PFSK-1 (cell line): ENCODE data around the gene LSAMP.

Source experiments
- POLR2AphosphoS5 ChIP-seq: IDR thresholded peaks from 2 replicates; pipeline ENCODE4 v1.6.1; 2012; ENCODE audit warnings: low read depth, mild to moderate bottlenecking, control low read depth, low read length, moderate library complexity
- REST ChIP-seq, 2 experiments: IDR thresholded peaks; 2 replicates each; pipeline versions ENCODE4 v1.6.1 to v1.8.0; 2011 to 2012; ENCODE audit warnings: low read depth in 2 of 2, low read length in 2 of 2, control low read depth in 1 of 2, inconsistent platforms in 1 of 2, mild to moderate bottlenecking in 1 of 2, moderate library complexity in 1 of 2; ENCODE audit not compliant: insufficient read depth in 1 of 2
- SIN3A ChIP-seq: IDR thresholded peaks from 2 replicates; pipeline ENCODE4 v1.6.1; 2012; ENCODE audit warnings: mild to moderate bottlenecking, low read length, moderate library complexity, borderline replicate concordance; ENCODE audit not compliant: insufficient read depth

GRCh38 chr3:115792206-115792955, 652.9 kb downstream of the LSAMP start:
- TF ChIP-seq POLR2AphosphoS5 = no peak
- no peak for TF ChIP-seq REST (IDR thresholded peaks at IDR 0.05; ENCODE audit: insufficient read depth in 1 of 2, low read depth in 2 of 2, low read length in 2 of 2)
- TF ChIP-seq SIN3A = peak; percentile 58; the same call in 1 of the 2 replicates
